Astrocyte (in vitro differentiated cells and primary cell): ENCODE results near the gene INSM1.

Experiments used
- EZH2 ChIP-seq: IDR thresholded peaks from 2 replicates; pipeline ENCODE4 v1.6.1; 2012; ENCODE audit warnings: mild to moderate bottlenecking, low read length, inconsistent platforms; ENCODE audit not compliant: insufficient read depth
- TF ChIP-seq, protein P1 (sequence below): IDR thresholded peaks from 2 replicates; pipeline ENCODE4 v1.5.1; 2011; ENCODE audit warnings: low read depth, mild to moderate bottlenecking, inconsistent platforms, low read length, moderate library complexity; ENCODE audit not compliant: insufficient read depth

DNA sequence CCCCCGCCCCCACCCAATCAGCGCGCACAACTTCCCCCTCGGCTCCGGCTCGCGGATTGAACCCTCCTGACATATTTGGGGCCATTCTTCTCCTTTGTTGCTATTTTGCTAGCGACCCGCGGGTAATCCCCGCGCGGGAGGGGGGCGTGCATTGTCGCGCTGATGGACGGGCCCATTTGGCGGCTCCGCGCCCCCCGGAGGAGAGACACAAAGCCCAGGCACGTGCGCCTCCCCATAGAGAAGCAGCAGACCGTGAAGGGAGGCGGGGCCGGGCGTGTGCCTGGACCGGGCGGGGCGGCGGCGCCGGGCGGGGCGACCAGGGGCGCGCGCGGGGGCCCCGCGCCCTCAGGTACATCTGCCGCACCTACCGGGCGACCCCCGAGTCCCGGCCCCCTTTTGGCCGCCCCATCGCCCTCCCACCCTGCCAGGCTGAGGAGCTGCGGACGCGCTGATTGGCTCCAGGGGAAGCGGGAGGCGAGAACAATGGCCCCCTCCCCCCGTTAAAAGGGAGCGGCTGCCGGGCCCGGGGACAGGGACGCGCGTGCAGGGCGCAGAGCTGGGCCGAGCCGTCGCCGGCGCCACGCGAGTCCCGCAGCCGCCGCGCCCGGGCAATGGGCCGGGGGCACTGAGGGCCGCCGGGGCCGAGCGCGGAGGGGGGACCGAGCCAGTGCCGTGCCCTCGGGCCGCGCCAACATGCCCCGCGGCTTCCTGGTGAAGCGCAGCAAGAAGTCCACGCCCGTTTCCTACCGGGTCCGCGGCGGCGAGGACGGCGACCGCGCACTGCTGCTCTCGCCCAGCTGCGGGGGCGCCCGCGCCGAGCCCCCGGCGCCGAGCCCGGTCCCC, at the start of gene INSM1:
- TF ChIP-seq, protein P1, sequence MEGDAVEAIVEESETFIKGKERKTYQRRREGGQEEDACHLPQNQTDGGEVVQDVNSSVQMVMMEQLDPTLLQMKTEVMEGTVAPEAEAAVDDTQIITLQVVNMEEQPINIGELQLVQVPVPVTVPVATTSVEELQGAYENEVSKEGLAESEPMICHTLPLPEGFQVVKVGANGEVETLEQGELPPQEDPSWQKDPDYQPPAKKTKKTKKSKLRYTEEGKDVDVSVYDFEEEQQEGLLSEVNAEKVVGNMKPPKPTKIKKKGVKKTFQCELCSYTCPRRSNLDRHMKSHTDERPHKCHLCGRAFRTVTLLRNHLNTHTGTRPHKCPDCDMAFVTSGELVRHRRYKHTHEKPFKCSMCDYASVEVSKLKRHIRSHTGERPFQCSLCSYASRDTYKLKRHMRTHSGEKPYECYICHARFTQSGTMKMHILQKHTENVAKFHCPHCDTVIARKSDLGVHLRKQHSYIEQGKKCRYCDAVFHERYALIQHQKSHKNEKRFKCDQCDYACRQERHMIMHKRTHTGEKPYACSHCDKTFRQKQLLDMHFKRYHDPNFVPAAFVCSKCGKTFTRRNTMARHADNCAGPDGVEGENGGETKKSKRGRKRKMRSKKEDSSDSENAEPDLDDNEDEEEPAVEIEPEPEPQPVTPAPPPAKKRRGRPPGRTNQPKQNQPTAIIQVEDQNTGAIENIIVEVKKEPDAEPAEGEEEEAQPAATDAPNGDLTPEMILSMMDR, result no peak
- peak; percentile 70 for TF ChIP-seq EZH2
